Stimulated activated CD8-positive, alpha-beta memory T cell treated with anti-CD3 and anti-CD28 coated beads, Interleukin-12 subunit alpha, Interleukin-12 subunit beta, amount 100 ng/mL, for 4 hours (primary cell): ENCODE measurements around the gene ZNF385C.
"Not testable (repeated sequence)": the region's sequence is repeated elsewhere in the genome, so short reads cannot be mapped to it uniquely, and the experiment has no call there.

Experiments used
- DNase-seq: peaks from one replicate; pipeline ENCODE4 v3.0.0-alpha.2; 2020; ENCODE audit warnings: low read depth

The ZNF385C gene, protein sequence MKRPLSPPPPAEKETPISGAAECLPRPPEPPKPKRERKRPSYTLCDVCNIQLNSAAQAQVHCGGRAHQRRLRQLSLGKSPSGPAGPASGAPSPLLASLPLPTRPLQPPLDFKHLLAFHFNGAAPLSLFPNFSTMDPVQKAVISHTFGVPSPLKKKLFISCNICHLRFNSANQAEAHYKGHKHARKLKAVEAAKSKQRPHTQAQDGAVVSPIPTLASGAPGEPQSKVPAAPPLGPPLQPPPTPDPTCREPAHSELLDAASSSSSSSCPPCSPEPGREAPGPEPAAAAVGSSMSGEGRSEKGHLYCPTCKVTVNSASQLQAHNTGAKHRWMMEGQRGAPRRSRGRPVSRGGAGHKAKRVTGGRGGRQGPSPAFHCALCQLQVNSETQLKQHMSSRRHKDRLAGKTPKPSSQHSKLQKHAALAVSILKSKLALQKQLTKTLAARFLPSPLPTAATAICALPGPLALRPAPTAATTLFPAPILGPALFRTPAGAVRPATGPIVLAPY

DNA sequence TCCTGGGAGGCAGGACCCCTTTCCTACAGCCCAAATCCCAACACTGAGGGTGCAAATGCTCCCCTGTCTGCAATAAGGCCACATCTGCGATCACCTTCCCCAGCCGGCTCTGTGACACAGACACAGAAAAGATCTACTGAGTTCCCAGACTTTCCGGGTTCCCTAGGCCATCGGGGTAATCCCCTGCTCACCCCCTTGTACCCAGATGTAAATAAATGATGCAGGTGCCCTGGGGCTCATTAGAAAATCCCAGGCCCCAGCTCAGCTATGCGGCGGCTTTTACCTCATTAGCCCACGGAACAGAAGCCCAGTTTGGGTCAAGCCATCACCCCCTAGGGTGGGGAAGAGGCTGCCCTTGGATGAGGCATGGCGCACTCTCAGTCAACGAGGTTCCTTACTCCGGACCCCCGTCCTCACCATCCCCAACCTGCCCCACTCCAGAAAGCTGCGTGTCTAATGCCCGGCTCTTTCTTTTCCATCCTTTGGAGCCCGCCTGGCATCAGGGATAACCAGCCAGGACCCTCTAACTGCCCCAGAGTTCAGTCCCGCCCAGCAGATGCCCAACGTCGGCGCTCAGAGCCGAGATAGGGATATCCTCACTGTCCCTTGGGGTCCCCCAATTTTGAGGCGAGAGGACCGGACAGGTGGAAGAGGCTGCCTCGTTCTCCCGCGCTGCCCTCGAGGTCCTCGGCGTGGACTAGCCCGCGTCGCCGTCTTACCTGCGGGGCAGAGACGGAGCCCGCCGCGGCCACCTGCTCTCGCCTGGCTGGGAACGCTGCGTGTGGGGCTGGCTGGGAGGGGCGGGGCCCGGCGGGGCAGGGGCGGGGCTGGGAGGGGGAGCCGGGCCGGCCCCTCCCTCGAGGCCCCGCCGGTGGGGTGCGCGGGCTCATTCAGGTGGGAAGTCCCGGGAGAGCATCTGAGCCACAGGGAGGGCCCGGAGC lies at the start of gene ZNF385C:
Gene ZNF385C (minus strand): TSS at position 783 of the 941 bp plus-strand sequence. CDS start 35,417 bp downstream, outside the sequence.
- peak; percentile 22 for DNase-seq

GRCh38 chr17:42146911-42147607 lies 48.8 kb upstream of the ZNF385C start:
- DNase-seq = no peak

DNA sequence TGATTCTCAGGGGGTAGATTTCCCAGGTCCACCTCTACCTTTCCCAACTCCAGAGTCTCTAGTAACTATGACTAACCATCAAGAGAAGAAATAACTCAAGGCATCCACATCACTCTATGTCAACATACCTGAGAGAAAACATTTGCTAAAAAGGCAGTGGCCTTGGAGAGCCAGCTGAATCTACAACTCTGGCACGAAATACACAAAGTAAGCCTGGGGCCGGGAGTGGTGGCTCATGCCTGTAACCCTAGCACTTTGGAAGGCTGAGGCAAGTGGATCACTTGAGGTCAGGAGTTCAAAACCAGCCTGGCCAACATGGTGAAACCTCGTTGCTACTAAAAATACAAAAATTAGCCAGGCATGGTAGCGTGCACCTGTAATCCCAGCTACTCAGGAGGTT lies 44.9 kb upstream of the ZNF385C start:
- not testable (repeated sequence) for DNase-seq

GRCh38 chr17:42142371-42142896 lies 44.2 kb upstream of the ZNF385C start:
- DNase-seq = no peak

GRCh38 chr17:42141382-42141781 lies 43.1 kb upstream of the ZNF385C start:
- DNase-seq = no peak

DNA sequence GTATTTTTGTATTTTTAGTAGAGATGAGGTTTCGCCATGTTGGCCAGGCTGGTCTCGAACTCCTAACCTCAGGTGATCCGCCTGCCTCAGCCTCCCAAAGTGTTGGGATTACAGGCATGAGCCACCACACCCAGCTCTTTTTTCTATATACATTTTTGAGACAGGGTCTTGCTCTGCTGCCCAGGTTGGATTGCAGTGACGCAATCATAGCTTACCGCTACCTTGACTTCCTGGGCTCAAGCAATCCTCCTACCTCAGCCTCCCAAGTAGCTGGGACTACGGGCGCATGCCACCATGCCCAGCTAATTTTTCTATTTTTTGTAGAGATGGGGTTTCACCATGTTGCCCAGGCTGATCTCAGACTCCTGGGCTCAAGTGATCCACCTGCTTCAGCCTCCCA lies 42.4 kb upstream of the ZNF385C start:
- not testable (repeated sequence) for DNase-seq

GRCh38 chr17:42138749-42139492 lies 40.6 kb upstream of the ZNF385C start:
- no peak for DNase-seq

DNA sequence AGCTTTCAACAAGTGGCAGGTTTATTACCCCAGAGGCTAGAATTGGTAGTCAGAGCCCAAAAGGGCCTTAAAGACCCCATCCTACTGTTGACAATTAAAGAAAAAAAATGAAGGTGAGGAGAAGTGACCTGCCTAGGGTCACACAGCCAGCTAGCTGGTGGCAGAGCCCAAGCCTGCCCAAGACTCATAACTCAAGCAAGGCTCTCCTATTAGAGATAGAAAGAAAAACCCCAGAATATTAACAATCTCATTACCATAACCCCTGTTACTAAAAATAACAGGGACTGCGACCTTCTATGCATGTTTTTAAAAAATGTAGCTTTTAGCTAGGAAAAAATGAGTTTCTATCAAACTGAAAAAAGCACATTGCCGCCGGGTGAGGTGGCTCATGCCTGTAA lies 38.4 kb upstream of the ZNF385C start:
- no peak for DNase-seq

- DNase-seq = no peak
These were observed 37.7 kb upstream of the ZNF385C start for GRCh38 chr17:42135664-42136653.

DNA sequence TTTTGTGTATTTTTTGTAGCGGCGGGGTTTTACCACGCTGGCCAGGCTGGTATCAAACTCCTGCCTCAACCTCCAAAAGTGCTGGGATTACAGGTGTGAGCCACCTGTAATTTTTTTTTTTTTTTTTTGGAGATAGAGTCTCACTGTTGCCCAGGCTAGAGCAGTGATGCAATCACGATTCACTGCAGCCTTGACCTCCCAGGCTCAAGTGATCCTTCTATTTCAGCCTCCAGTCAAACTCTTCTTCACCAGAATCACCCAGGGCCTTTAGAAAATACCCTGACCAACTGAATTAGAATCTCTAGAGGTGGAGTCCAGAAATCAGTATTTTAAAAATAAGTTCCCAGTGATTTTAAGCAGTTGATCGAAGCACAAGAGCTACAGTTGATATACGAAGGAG lies 36.9 kb upstream of the ZNF385C start:
- no peak for DNase-seq

GRCh38 chr17:42133461-42134041 lies 35.3 kb upstream of the ZNF385C start:
- DNase-seq = no peak

GRCh38 chr17:42132941-42133340 lies 34.7 kb upstream of the ZNF385C start:
- DNase-seq = no peak

- no peak for DNase-seq
These were observed 33.7 kb upstream of the ZNF385C start for GRCh38 chr17:42131981-42132432.

- DNase-seq = no peak
These were observed 33.0 kb upstream of the ZNF385C start for GRCh38 chr17:42131232-42131631.

- DNase-seq = no peak
These were observed 32.1 kb upstream of the ZNF385C start for GRCh38 chr17:42130310-42130936.

DNA sequence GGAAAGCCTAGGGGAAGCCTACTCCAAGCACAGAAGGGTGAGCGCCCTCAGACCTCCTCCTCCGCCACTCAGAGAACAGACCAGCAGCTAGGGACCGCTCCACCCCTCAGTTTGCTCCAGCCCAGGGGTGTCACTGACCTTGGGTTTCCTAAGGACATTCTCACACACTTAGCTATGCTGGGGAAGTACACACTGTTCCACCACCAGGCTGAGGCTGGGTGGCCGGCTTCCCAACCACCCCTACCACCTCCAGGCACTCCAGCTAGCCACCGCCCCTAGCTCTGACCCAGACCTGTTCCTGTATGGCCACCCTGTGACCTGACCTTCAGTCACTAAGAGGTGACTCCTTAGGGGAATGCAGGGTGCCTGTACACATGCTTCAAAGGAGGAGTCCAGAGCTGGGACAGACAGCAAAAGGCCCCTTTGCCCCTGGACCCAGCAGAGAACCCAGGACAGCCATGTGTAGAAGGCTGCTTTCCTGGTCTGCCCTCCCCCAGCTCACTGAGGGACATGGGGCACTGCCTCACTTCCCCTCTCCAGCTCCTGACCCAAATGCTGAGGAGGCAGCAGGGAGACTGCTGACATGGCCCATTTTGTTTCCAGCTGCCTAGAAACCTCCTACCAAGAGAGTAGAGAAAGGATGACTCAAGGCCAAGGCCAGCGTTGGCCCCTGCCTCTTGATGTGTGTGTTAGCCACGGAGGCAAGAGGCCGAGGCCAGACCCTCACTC lies 31.0 kb upstream of the ZNF385C start:
- no peak for DNase-seq

DNA sequence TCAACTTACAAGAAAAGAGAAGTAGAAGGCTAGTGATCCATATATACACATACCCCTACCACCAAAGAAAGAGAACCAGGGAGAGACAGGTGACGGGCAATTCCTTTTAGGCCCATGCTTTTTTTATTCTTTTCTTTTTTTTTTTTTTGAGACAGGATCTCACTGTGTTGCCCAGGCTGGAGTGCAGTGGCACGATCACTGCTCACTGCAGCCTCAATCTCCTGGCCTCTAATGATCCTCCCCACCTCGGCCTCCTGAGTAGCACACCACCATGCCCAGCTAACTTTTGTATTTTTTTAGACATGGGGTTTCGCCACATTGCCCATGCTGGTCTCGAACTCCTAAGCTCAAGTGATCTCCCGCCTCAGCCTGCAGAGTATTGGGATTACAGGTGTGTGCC lies 29.1 kb upstream of the ZNF385C start:
- no peak for DNase-seq

GRCh38 chr17:42126836-42127235 lies 28.6 kb upstream of the ZNF385C start:
- no peak for DNase-seq
